Superior temporal gyrus (tissue), 1 donor: ENCODE measurements around the gene UVSSA.

Source experiments
- DNase-seq: peaks from one replicate; pipeline ENCODE4 v3.0.0-alpha.2; 2016; ENCODE audit errors: extremely low spot score

Gene UVSSA

GRCh38 chr4:1396806-1397455 lies 49.9 kb downstream of the UVSSA start:
- DNase-seq = no peak

GRCh38 chr4:1398681-1399507 lies 51.9 kb downstream of the UVSSA start:
- DNase-seq = no peak

- DNase-seq = no peak
These were observed 52.6 kb downstream of the UVSSA start for GRCh38 chr4:1399508-1400190.

GRCh38 chr4:1400191-1400805 lies 53.3 kb downstream of the UVSSA start:
- DNase-seq = no peak

GRCh38 chr4:1400831-1401408 lies 53.9 kb downstream of the UVSSA start:
- no peak for DNase-seq

GRCh38 chr4:1401409-1402020 lies 54.5 kb downstream of the UVSSA start:
- DNase-seq = no peak

GRCh38 chr4:1402021-1402515 lies 55.1 kb downstream of the UVSSA start:
- DNase-seq = no peak

GRCh38 chr4:1402516-1403091 lies 55.6 kb downstream of the UVSSA start:
- no peak for DNase-seq

GRCh38 chr4:1403177-1403583 lies 56.2 kb downstream of the UVSSA start:
- DNase-seq = no peak

GRCh38 chr4:1403591-1404572 lies 56.9 kb downstream of the UVSSA start:
- no peak for DNase-seq

- DNase-seq = no peak
These were observed 57.7 kb downstream of the UVSSA start for GRCh38 chr4:1404573-1405253.

GRCh38 chr4:1405254-1405635 lies 58.2 kb downstream of the UVSSA start:
- no peak for DNase-seq

GRCh38 chr4:1405636-1406393 lies 58.8 kb downstream of the UVSSA start:
- no peak for DNase-seq

- no peak for DNase-seq
These were observed 59.5 kb downstream of the UVSSA start, which contains the start of gene NKX1-1 for GRCh38 chr4:1406394-1406980. Gene NKX1-1 (minus strand): TSS chr4:1406442. CDS start chr4:1406442, 0 bp downstream.

GRCh38 chr4:1406981-1407656 lies 60.1 kb downstream of the UVSSA start:
- DNase-seq = no peak

- DNase-seq = no peak
These were observed 60.8 kb downstream of the UVSSA start for GRCh38 chr4:1407657-1408333.

- DNase-seq = no peak
These were observed 61.4 kb downstream of the UVSSA start for GRCh38 chr4:1408418-1408817.
